Right atrium auricular region (tissue), 2 donors: ENCODE results near the gene TSACC. TPM values are rescaled to one million over a fixed set of nuclear protein-coding genes. Genes with fewer than 3 reads are reported as not detected.
"Not testable (repeated sequence)": the region's sequence is repeated elsewhere in the genome, so short reads cannot be mapped to it uniquely, and the experiment has no call there.

ENCODE experiments used
- DNase-seq: peaks from one replicate; pipeline ENCODE4 v3.0.0-alpha.2; 2019; ENCODE audit warnings: low spot score
- H3K27ac ChIP-seq, 2 donors: fragments of 200-600 bp; sonication (generic); 1 replicate in 1 of 2; 2 replicates in 1 of 2; pipeline ENCODE4 v1.5.1; 2016 to 2019
- H3K27me3 ChIP-seq, 2 donors: fragments of 200-600 bp; sonication (generic); one replicate each; pipeline versions ENCODE4 v1.5.1 to v1.6.0; 2017 to 2019
- H3K36me3 ChIP-seq: fragments of 200-600 bp; sonication (generic); one replicate; pipeline ENCODE4 v1.5.1; 2016
- H3K4me1 ChIP-seq, 2 donors: fragments of 200-600 bp; sonication (generic); one replicate each; pipeline versions ENCODE4 v1.5.1 to v1.6.0; 2017 to 2019
- H3K4me3 ChIP-seq, 2 donors: fragments of 200-600 bp; sonication (generic); 1 replicate in 1 of 2; 2 replicates in 1 of 2; pipeline ENCODE4 v1.5.1; 2017 to 2019; ENCODE audit warnings: mild to moderate bottlenecking in 1 of 2, moderate library complexity in 1 of 2
- H3K9me3 ChIP-seq, 2 donors: fragments of 200-600 bp; sonication (generic); one replicate each; pipeline ENCODE4 v1.5.1; 2019
- total RNA-seq, 2 donors: library from RNA; depleted of rRNA; stranded (reverse); fragments of >200 nt; gene quantifications; one replicate each; pipeline ENCODE4 v1.1.0, GENCODE V29; 2016
- TF ChIP-seq, protein P1 (sequence below), 2 donors: fragments of 200-600 bp; sonication (generic); IDR thresholded peaks; one replicate each; pipeline ENCODE4 v1.5.1; 2019; ENCODE audit warnings: antibody characterized with exemption in 2 of 2

The TSACC gene
- total RNA-seq, 2 donors from 2014 or later = not detected

DNA sequence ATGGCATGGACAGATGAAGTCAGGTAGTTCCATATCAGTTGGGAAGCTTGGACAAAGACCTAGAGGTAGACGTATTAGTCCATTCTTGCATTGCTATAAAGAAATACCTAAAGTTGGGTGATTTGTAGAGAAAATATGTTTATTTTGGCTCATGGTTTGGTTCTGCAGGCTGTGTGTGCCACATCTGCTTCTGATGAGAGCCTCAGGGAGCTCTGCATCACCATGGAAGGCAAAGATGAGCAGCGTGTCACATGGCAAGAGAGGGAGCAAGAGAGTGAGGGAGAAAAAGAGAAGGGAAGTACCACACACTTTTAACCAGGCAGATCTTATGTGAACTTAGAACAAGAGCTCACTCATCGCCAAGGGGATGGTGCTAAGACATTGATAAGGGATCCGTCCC lies 9.0 kb downstream of the TSACC start:
- TF ChIP-seq, protein P1, sequence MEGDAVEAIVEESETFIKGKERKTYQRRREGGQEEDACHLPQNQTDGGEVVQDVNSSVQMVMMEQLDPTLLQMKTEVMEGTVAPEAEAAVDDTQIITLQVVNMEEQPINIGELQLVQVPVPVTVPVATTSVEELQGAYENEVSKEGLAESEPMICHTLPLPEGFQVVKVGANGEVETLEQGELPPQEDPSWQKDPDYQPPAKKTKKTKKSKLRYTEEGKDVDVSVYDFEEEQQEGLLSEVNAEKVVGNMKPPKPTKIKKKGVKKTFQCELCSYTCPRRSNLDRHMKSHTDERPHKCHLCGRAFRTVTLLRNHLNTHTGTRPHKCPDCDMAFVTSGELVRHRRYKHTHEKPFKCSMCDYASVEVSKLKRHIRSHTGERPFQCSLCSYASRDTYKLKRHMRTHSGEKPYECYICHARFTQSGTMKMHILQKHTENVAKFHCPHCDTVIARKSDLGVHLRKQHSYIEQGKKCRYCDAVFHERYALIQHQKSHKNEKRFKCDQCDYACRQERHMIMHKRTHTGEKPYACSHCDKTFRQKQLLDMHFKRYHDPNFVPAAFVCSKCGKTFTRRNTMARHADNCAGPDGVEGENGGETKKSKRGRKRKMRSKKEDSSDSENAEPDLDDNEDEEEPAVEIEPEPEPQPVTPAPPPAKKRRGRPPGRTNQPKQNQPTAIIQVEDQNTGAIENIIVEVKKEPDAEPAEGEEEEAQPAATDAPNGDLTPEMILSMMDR (IDR thresholded peaks at IDR 0.05) = no peak
- no peaks in the 10 kb centered on the region for H3K9me3 ChIP-seq

DNA sequence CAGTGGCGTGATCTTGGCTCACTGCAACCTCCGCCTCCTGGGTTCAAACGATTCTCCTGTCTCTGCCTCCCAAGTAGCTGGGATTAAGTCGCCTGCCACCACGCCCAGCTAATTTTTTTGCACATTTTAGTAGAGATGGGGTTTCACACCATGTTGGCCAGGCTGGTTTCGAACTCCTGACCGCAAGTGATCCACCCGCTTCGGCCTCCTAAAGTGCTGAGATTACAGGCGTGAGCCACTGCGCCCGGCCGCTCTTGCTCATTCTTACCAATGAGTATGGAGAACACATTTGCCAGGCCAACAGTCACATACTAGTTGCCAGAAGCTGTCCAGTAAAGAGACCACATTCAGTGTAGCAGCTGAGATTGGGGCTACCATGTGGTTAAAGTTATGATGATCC lies 14.2 kb downstream of the TSACC start:
- not testable (repeated sequence) for H3K9me3 ChIP-seq, H3K36me3 ChIP-seq, H3K4me3 ChIP-seq, H3K4me1 ChIP-seq, H3K27me3 ChIP-seq, H3K27ac ChIP-seq, DNase-seq

More for the DNA sequence above, 9.0 kb downstream of the TSACC start:
- Histone ChIP-seq H3K36me3 (no peaks in the 10 kb centered on the region), H3K27me3 (no peaks in the 10 kb centered on the region), H3K4me3 (no peak overlapping the region), H3K27ac (no peak overlapping the region), H3K4me1 (no peaks in the 10 kb centered on the region)
- DNase-seq = no peak

DNA sequence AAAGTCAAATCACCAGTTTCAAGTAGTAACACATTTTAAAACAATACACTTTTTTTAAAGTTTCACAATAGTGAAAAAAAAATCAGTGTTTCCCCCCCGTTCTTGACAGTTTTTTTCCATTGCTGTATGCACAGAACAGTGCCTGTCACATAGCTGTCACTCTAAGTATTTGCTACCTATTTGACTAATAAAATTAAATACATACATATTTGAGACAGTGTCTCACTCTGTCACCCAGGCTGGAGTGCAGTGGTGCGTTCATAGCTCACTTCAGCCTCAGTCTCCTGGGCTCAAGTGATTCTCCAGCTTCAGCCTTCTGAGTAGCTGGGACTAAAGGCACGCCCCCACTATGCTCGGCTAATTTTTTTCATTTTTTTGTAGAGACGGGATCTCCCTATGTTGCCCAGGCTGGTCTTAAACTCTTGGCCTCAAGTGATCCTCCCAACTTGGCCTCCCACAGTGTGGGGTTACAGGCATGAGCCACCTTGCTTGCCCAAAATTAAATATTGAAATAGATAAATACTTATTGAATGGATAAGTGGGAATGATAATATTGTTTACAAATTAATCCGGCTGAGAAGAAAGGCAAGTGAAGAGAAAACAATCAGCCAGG lies 18.0 kb downstream of the TSACC start:
- TF ChIP-seq, protein P1 (IDR thresholded peaks at IDR 0.05) = no peak
- no peak overlapping the region for H3K4me3 ChIP-seq
- H3K27me3 ChIP-seq = peaks cover 0 to 3% of the 10 kb centered on the region in 2 donors
- no peaks in the 10 kb centered on the region for H3K4me1 ChIP-seq
- H3K36me3 ChIP-seq = no peaks in the 10 kb centered on the region
- H3K27ac ChIP-seq = no peak overlapping the region
- H3K9me3 ChIP-seq = no peaks in the 10 kb centered on the region
- DNase-seq = no peak

DNA sequence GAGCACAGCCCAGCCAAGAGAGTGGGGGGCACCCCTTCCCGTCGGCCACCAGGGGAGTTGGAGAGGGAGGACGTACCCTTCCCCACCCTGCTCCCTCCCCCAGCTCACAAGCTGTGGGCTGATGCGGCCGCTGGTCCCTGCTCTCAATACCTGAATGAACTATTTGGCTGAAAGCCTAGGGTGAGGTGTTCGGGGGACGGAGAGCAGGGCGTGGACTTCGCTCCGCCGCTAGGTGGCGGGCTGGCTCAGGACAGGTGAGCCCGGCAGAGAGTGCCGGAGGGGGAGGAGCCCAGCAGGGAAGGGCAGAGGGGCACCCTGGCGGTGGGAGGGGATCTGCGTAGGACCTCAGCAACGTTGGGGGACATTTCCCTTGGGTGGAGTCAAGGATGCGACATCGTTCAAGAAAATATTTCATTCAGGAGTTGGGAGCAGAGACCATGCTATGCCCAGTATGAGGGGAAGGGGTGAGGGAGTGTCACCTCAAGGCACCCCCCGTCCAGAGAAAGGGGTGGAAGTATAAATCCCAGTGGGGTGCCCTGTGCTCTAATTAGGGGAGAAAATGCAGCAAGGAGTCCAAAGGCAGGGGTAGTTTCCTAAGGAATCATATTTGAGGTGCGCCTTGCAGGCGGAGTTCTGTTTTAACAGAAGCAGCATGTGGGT lies 18.7 kb downstream of the TSACC start:
- no peak for DNase-seq

DNA sequence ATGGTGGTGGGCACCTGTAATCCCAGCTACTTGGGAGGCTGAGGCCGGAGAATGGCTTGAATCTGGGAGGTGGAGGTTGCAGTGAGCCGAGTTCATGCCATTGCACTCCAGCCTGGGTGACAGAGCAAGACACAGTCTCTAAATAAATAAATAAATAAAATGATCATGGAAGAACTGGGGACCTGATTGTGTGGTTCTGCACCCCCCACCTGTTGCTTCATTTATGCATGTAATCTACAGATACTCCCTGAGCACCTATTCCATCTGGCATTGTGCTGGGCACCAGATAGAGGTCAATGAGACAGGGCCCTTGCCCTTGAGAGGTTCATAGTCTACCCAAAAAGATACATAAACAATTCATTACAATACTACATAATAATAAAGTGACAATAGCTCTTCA lies 19.7 kb downstream of the TSACC start:
- Histone ChIP-seq H3K4me3 (no peak overlapping the region), H3K36me3 (no peaks in the 10 kb centered on the region), H3K27me3 (peaks cover 0 to 3% of the 10 kb centered on the region in 2 donors), H3K27ac (no peak overlapping the region), H3K4me1 (no peaks in the 10 kb centered on the region), H3K9me3 (no peaks in the 10 kb centered on the region)
- TF ChIP-seq, protein P1 (IDR thresholded peaks at IDR 0.05) = no peak
- no peak for DNase-seq

More for the DNA sequence above, 18.7 kb downstream of the TSACC start:
- TF ChIP-seq, protein P1 (IDR thresholded peaks at IDR 0.05) = peak; percentile 32 to 64
- Histone ChIP-seq H3K36me3 (no peaks in the 10 kb centered on the region), H3K9me3 (no peaks in the 10 kb centered on the region), H3K27ac (no peak overlapping the region), H3K4me3 (no peak overlapping the region), H3K27me3 (peaks cover 0 to 3% of the 10 kb centered on the region in 2 donors), H3K4me1 (no peaks in the 10 kb centered on the region)

DNA sequence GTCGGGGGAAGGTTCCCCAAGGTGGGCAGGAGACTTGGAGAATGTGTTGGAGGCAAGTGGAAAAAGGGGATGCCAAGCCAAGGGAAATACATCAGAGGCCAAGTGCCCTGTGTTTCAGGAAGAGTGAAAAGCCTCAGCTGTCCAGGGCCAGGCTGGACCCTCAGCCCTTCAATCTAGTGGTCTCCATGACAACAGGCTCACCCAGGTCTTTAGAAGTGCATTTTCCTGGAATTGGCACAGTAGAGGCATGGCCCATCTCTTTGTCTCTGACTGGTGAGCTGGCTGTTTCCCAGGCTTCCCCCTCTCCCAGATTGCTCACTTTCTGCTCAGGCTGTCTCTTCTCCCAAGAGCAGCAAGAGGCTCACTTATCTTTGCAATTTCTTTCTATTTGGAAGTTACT lies 20.3 kb downstream of the TSACC start:
- H3K4me1 ChIP-seq = no peaks in the 10 kb centered on the region
- no peaks in the 10 kb centered on the region for H3K9me3 ChIP-seq
- no peaks in the 10 kb centered on the region for H3K36me3 ChIP-seq
- H3K4me3 ChIP-seq = no peak overlapping the region
- no peak overlapping the region for H3K27ac ChIP-seq
- H3K27me3 ChIP-seq = peaks cover 0 to 3% of the 10 kb centered on the region in 2 donors
- TF ChIP-seq, protein P1 (IDR thresholded peaks at IDR 0.05) = no peak
- no peak for DNase-seq
